A673 (cell line): ENCODE measurements around the gene PNPLA1. TPM values are rescaled to one million over a fixed set of nuclear protein-coding genes. Genes with fewer than 3 reads are reported as not detected.

Experiments used
- BruUV-seq: library from RNA; stranded (reverse); fragments of 400-500 nt; replicated peaks from 2 replicates; lab custom pipeline; 2021; lab: Mats Ljungman, UMichigan
- CTCF ChIA-PET: fragments of 300-600 bp; sonication (Branson Sonifier 250); formaldehyde crosslinking; loops from one replicate; lab custom pipeline; 2022; ENCODE audit warnings: antibody characterized with exemption; lab: Charles Lee
- POLR2A ChIA-PET: fragments of 300-600 bp; sonication (Branson Sonifier 250); formaldehyde crosslinking; loops from one replicate; lab custom pipeline; 2022; ENCODE audit warnings: antibody characterized with exemption; ENCODE audit not compliant: low non-redundant PET; lab: Charles Lee
- DNase-seq: peaks from one replicate; pipeline ENCODE4 v3.0.0-alpha.2; 2015; ENCODE audit warnings: low spot score
- H3K27ac ChIP-seq: fragments of 200-600 bp; sonication (generic); 2 replicates; pipeline ENCODE4 v1.5.1; 2016; ENCODE audit warnings: mixed run types, low read depth, mild to moderate bottlenecking, mixed read lengths, antibody characterized with exemption, low read length; ENCODE audit not compliant: poor library complexity, severe bottlenecking
- H3K27me3 ChIP-seq: fragments of 200-600 bp; sonication (generic); replicated peaks from 2 replicates; pipeline ENCODE4 v1.6.1; 2017; ENCODE audit warnings: mixed run types, low read depth, mild to moderate bottlenecking, mixed read lengths, antibody characterized with exemption, low read length; ENCODE audit not compliant: insufficient read depth, poor library complexity
- H3K36me3 ChIP-seq: fragments of 200-600 bp; sonication (generic); 2 replicates; pipeline ENCODE4 v1.6.1; 2016; ENCODE audit warnings: mixed run types, mild to moderate bottlenecking, mixed read lengths, antibody characterized with exemption, low read length; ENCODE audit not compliant: insufficient read depth, poor library complexity, severe bottlenecking
- H3K4me1 ChIP-seq: fragments of 200-600 bp; sonication (generic); 2 replicates; pipeline ENCODE4 v1.6.1; 2017; ENCODE audit warnings: mixed run types, mild to moderate bottlenecking, mixed read lengths, antibody characterized with exemption, low read length; ENCODE audit not compliant: insufficient read depth, poor library complexity, severe bottlenecking
- H3K4me3 ChIP-seq: fragments of 200-600 bp; sonication (generic); 2 replicates; pipeline ENCODE4 v1.5.1; 2016; ENCODE audit warnings: low read depth, mixed run types, mild to moderate bottlenecking, mixed read lengths, low read length; ENCODE audit not compliant: poor library complexity, severe bottlenecking
- H3K9me3 ChIP-seq: fragments of 200-600 bp; sonication (generic); 2 replicates; pipeline ENCODE4 v1.6.1; 2016; ENCODE audit warnings: mixed run types, low read depth, mild to moderate bottlenecking, mixed read lengths, antibody characterized with exemption, low read length; ENCODE audit not compliant: poor library complexity, severe bottlenecking
- CTCF ChIP-seq: fragments of 300-800, 200-600 bp; sonication (generic); conservative IDR thresholded peaks from 2 replicates; pipeline ENCODE4 v1.5.1; 2017; ENCODE audit warnings: low read depth, mild to moderate bottlenecking, antibody characterized with exemption, low read length, moderate library complexity, mixed read lengths
- EZH2 ChIP-seq: fragments of 200-600 bp; sonication (generic); IDR thresholded peaks from 2 replicates; pipeline ENCODE4 v1.6.1; 2017; ENCODE audit warnings: borderline replicate concordance, low read depth, mild to moderate bottlenecking, mixed read lengths, antibody characterized with exemption, low read length; ENCODE audit not compliant: poor library complexity, severe bottlenecking
- intact Hi-C: fragments of 100-400 bp; cut with micrococcal nuclease; formaldehyde crosslinking; loops from one replicate; pipeline ENCODE4 v1.10.0; 2022; ENCODE audit not compliant: unreplicated experiment
- total RNA-seq: library from RNA; stranded (reverse); gene quantifications from 2 replicates; pipeline ENCODE4 v1.2.3, GENCODE V29; 2021

PNPLA1 gene
- total RNA-seq, 1 experiment from 2014 or later = 0.26 TPM

GRCh38 chr6:36296240-36296639 lies 26.4 kb downstream of the PNPLA1 start:
- POLR2A ChIA-PET = no interaction called here
- intact Hi-C loops = no loop called here
- DNase-seq = no peak
- CTCF ChIA-PET = interaction anchor here (1.0 kb wide), 1 partner anchor 24 kb away, joined by 3 read pairs; no protein-coding TSS in a partner anchor
- TF ChIP-seq CTCF (no peak), EZH2 (no peak)
- Histone ChIP-seq H3K27ac (no peak overlapping the region), H3K9me3 (no peaks in the 10 kb centered on the region), H3K4me1 (no peaks in the 10 kb centered on the region), H3K4me3 (no peak overlapping the region), H3K36me3 (no peaks in the 10 kb centered on the region), H3K27me3 (no peaks in the 10 kb centered on the region)
- no TSS peak for BruUV-seq

DNA sequence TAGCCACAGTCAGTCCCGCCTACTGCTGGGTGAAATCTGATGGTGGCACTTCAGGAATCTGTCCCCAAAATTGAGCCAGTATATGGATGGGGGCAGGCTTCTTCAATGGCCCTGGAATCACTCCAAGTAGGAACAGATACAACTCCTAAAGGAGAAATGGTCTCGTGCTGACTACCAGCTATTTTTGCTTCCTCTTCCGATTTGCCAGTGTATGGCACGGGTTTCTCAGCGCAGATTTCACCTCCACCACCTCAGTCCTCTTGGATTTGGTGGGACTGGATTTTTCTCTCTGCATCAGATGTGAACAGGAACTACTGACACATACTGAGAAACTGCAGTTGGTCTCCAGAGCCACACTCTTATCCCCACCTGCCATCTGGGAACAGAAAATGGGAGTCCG lies 27.2 kb downstream of the PNPLA1 start:
- no peak for TF ChIP-seq CTCF
- TF ChIP-seq EZH2 = no peak
- CTCF ChIA-PET = interaction anchor here (1.0 kb wide), 1 partner anchor 23 kb away, joined by 3 read pairs; no protein-coding TSS in a partner anchor

DNA sequence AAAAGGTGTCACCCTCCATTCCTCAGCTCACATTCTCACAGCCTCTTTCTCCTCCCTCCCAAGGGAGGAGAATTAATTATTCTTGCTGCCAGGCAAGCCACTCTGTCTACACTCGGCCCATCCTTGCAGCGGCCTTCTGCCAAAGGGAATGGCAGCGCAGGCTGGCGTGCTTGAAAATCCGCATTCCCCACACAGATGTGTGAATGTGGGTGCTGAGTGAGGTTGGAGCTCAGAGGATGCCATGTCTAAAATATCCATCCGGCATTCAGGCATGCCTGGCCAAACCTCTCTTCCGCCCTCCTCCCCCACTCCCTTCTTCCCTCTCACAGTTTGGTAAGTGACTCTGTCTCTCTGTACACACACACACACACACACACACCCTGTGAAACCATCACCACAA lies 27.7 kb downstream of the PNPLA1 start:
- DNase-seq = no peak
- no peak overlapping the region for H3K27ac ChIP-seq
- no peak for TF ChIP-seq CTCF
- no peak for TF ChIP-seq EZH2
- no peaks in the 10 kb centered on the region for H3K4me1 ChIP-seq
- no peaks in the 10 kb centered on the region for H3K27me3 ChIP-seq
- H3K9me3 ChIP-seq = no peaks in the 10 kb centered on the region
- POLR2A ChIA-PET = no interaction called here
- no peaks in the 10 kb centered on the region for H3K36me3 ChIP-seq
- H3K4me3 ChIP-seq = no peak overlapping the region
- CTCF ChIA-PET = no interaction called here
- no TSS peak for BruUV-seq
- intact Hi-C loops = no loop called here

More for the DNA sequence above, 27.2 kb downstream of the PNPLA1 start:
- no TSS peak for BruUV-seq
- Histone ChIP-seq H3K36me3 (no peaks in the 10 kb centered on the region), H3K4me3 (no peak overlapping the region), H3K4me1 (no peaks in the 10 kb centered on the region), H3K27ac (no peak overlapping the region), H3K9me3 (no peaks in the 10 kb centered on the region), H3K27me3 (no peaks in the 10 kb centered on the region)
- intact Hi-C loops = no loop called here
- DNase-seq = no peak
- POLR2A ChIA-PET = no interaction called here
